Omental fat pad (tissue), 4 donors: ENCODE results near the gene PRIMA1. TPM values are rescaled to one million over a fixed set of nuclear protein-coding genes. Genes with fewer than 3 reads are reported as not detected.

Experiments used
- ATAC-seq: fragments of 150-250 bp; one replicate; pipeline ENCODE4 v1.9.1; 2016; ENCODE audit warnings: mild to moderate bottlenecking, moderate library complexity; ENCODE audit not compliant: low FRiP score
- DNase-seq: peaks from one replicate; pipeline ENCODE4 v3.0.0-alpha.2; 2019; ENCODE audit warnings: low spot score
- total RNA-seq, 4 donors: library from RNA; depleted of rRNA; stranded (reverse); fragments of >200 nt; gene quantifications; one replicate each; pipeline ENCODE4 v1.1.0, GENCODE V29; 2016
- TF ChIP-seq, protein P1 (sequence below), 3 donors: fragments of 450-650 bp; IDR thresholded peaks; one replicate each; pipeline ENCODE4 v1.5.1; 2016 to 2017; ENCODE audit warnings: antibody characterized with exemption in 3 of 3, mild to moderate bottlenecking in 3 of 3, moderate library complexity in 2 of 3

Gene PRIMA1
- total RNA-seq, 4 donors from 2014 or later: 1.0 to 4.6 (median 3.0) TPM

GRCh38 chr14:93706360-93706955 is 81.8 kb downstream of the PRIMA1 start:
- TF ChIP-seq, protein P1, sequence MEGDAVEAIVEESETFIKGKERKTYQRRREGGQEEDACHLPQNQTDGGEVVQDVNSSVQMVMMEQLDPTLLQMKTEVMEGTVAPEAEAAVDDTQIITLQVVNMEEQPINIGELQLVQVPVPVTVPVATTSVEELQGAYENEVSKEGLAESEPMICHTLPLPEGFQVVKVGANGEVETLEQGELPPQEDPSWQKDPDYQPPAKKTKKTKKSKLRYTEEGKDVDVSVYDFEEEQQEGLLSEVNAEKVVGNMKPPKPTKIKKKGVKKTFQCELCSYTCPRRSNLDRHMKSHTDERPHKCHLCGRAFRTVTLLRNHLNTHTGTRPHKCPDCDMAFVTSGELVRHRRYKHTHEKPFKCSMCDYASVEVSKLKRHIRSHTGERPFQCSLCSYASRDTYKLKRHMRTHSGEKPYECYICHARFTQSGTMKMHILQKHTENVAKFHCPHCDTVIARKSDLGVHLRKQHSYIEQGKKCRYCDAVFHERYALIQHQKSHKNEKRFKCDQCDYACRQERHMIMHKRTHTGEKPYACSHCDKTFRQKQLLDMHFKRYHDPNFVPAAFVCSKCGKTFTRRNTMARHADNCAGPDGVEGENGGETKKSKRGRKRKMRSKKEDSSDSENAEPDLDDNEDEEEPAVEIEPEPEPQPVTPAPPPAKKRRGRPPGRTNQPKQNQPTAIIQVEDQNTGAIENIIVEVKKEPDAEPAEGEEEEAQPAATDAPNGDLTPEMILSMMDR (IDR thresholded peaks at IDR 0.05): no peak
- DNase-seq (no peak), ATAC-seq (no peak)

- DNase-seq: no peak
- TF ChIP-seq, protein P1 (IDR thresholded peaks at IDR 0.05): no peak
- ATAC-seq: no peak
Observed at GRCh38 chr14:93705513-93706156, 82.7 kb downstream of the PRIMA1 start.

DNA sequence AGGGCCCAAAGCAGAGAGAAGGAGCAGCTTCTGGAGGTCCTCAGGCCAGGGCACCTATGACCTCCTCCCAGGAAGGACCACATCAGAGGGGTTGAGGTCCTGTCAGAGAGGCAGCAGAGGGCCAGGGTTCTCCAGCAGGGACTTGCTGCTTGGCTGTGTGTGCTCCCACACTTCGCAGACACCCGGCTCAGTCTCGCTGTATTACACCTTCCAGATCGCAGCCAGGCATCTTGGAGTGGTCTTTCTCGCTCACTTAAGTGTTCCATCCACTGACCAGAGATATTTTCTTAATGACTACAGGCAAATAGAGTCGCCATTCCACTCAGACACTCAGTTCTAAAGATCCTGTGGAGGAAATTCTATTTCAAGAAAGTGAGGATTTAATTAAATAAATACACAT is 84.3 kb downstream of the PRIMA1 start:
- TF ChIP-seq, protein P1 (IDR thresholded peaks at IDR 0.05): no peak
- no peak for DNase-seq
- no peak for ATAC-seq

GRCh38 chr14:93702946-93703345 is 85.3 kb downstream of the PRIMA1 start:
- no peak for ATAC-seq

DNA sequence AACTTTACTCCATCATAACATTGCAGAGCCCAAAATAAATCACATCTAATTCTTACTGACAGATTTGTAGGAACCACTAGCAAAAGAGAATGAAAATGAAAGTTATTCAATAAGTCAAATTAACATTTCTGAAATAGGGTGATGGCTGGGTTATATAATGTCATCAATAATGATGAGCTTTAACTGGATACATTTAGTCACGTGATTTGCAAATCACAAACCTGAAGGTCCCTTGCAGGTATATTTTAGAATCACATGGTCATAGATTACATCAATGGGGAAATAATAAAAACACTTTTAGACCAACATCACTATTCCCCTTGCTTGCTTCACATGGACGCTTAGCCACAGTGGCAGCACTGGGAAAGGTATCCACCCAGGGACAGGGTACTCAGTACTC is 86.7 kb downstream of the PRIMA1 start:
- DNase-seq: no peak
- TF ChIP-seq, protein P1 (IDR thresholded peaks at IDR 0.05): no peak
- ATAC-seq: no peak

More at GRCh38 chr14:93702946-93703345, 85.3 kb downstream of the PRIMA1 start:
- TF ChIP-seq, protein P1 (IDR thresholded peaks at IDR 0.05): no peak
- no peak for DNase-seq

GRCh38 chr14:93700928-93701327 is 87.4 kb downstream of the PRIMA1 start:
- DNase-seq (no peak), ATAC-seq (no peak)
- TF ChIP-seq, protein P1 (IDR thresholded peaks at IDR 0.05): no peak

DNA sequence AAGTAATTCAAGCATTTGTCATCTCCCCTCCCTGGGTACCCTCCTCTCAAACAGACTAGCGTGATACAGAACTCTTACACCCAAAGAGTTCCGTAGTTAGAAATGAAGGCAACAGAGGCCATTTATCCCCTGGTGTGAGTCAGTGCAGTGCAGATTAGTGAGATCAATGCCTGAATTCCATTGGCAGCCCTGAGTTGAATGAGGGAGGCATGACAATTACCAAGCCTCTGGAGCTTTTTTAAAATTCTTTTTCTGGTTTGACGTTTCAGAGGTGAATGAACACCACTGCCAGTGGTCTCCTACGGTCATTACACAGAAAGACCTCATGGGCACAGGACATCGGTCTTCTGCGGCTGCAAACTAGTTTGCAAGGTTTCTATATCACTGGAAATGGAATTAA is 94.4 kb downstream of the PRIMA1 start:
- ATAC-seq: no peak
- TF ChIP-seq, protein P1 (IDR thresholded peaks at IDR 0.05): no peak
- DNase-seq: no peak
